A673 (cell line): Measurements from ENCODE around the gene RBFOX1.

Source experiments
- CTCF ChIP-seq: fragments of 300-800, 200-600 bp; sonication (generic); conservative IDR thresholded peaks from 2 replicates; pipeline ENCODE4 v1.5.1; 2017; ENCODE audit warnings: low read depth, mild to moderate bottlenecking, antibody characterized with exemption, low read length, moderate library complexity, mixed read lengths
- EZH2 ChIP-seq: fragments of 200-600 bp; sonication (generic); IDR thresholded peaks from 2 replicates; pipeline ENCODE4 v1.6.1; 2017; ENCODE audit warnings: borderline replicate concordance, low read depth, mild to moderate bottlenecking, mixed read lengths, antibody characterized with exemption, low read length; ENCODE audit not compliant: poor library complexity, severe bottlenecking

- TF ChIP-seq CTCF (no peak), EZH2 (no peak)
These were observed 58.3 kb downstream of the RBFOX1 start for GRCh38 chr16:7390974-7391373.
